ENCODE measurements around the gene TPO.

Gene TPO

DNA sequence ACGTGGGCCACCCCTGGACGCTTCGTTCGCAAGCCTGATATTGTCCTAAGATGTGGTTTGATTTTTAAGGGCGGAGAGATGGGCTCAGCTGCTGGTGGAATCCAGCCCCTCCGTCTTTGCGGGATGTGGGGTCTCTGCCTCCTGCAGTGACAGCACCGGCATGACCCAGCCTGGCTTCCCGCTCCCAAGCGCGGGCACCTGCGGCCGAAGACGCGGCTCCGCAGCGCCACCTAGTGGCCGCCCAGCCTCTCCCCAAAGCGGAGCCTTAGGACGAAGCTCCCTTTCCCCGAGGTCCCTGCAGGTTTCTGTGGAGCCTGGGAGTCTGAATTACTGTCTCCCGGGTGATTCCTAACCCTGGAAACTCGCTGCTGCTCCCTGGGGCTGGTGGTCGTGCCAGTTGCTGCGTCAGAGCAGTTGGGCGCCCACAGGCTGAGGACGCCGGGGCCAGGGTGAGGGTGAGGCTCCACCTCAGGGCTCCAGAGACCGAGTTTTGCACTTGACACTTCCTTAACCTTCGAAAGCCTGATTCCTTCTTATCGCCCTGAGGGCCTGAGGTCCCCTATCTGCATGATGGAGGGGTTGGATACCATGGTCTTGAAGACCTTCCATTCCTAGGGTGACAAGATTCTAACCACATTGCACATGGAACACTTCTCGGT lies 137.5 kb downstream of the TPO start:
- peaks cover 30% of the 10 kb centered on the region for H3K27me3 Mint-ChIP-seq (ENCODE audit: low read depth)
- no peaks in the 10 kb centered on the region for H3K36me3 Mint-ChIP-seq (ENCODE audit: low read depth)
- H3K4me3 Mint-ChIP-seq: no peak overlapping the region

GRCh38 chr2:1551905-1552304 lies 138.6 kb downstream of the TPO start:
- H3K9me3 Mint-ChIP-seq: no peaks in the 10 kb centered on the region

More for the DNA sequence above, 137.5 kb downstream of the TPO start:
- H3K9me3 Mint-ChIP-seq: no peaks in the 10 kb centered on the region
- TF ChIP-seq, protein P1, sequence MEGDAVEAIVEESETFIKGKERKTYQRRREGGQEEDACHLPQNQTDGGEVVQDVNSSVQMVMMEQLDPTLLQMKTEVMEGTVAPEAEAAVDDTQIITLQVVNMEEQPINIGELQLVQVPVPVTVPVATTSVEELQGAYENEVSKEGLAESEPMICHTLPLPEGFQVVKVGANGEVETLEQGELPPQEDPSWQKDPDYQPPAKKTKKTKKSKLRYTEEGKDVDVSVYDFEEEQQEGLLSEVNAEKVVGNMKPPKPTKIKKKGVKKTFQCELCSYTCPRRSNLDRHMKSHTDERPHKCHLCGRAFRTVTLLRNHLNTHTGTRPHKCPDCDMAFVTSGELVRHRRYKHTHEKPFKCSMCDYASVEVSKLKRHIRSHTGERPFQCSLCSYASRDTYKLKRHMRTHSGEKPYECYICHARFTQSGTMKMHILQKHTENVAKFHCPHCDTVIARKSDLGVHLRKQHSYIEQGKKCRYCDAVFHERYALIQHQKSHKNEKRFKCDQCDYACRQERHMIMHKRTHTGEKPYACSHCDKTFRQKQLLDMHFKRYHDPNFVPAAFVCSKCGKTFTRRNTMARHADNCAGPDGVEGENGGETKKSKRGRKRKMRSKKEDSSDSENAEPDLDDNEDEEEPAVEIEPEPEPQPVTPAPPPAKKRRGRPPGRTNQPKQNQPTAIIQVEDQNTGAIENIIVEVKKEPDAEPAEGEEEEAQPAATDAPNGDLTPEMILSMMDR (IDR thresholded peaks at IDR 0.05; ENCODE audit: unreplicated experiment in 3 of 3): peak; percentile 96 to 98 (median 97)
- H3K27ac Mint-ChIP-seq: no peak overlapping the region
- H3K4me1 Mint-ChIP-seq: peaks cover 23% of the 10 kb centered on the region

DNA sequence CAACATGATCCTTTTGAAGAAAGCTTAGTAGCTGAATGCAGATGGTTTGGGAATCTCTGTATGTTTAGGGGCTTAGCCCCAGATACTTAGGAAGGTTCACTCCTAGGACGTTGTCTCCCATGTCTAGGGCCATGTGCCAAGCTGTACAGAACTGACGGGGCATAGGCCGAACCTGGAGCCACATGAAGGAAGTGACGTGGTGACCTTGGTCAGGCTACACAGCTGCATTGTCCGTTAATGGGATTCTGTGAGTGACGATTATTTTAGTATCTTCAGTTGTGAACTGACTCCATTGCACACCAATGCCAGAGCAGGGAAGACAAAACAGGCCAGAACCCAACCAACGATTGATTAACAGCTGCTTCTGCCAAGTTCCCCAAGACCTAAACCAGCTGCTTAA lies 139.3 kb downstream of the TPO start:
- H3K27ac Mint-ChIP-seq: peak overlapping the region in 2 of 3 experiments; percentile 5 to 53
- H3K36me3 Mint-ChIP-seq (ENCODE audit: low read depth): no peaks in the 10 kb centered on the region
- peaks cover 18% of the 10 kb centered on the region for H3K4me1 Mint-ChIP-seq
- peaks cover 17% of the 10 kb centered on the region for H3K27me3 Mint-ChIP-seq (ENCODE audit: low read depth)
- TF ChIP-seq, protein P1 (IDR thresholded peaks at IDR 0.05; ENCODE audit: unreplicated experiment in 3 of 3): no peak
- no peak overlapping the region for H3K4me3 Mint-ChIP-seq
- no peaks in the 10 kb centered on the region for H3K9me3 Mint-ChIP-seq

More at GRCh38 chr2:1551905-1552304, 138.6 kb downstream of the TPO start:
- TF ChIP-seq, protein P1 (IDR thresholded peaks at IDR 0.05; ENCODE audit: unreplicated experiment in 3 of 3): no peak
- Mint-ChIP-seq H3K4me3 (no peak overlapping the region), H3K27ac (peak overlapping the region in 1 of 3 experiments; percentile 53), H3K27me3 (ENCODE audit: low read depth) (peaks cover 18% of the 10 kb centered on the region), H3K4me1 (peaks cover 18% of the 10 kb centered on the region), H3K36me3 (ENCODE audit: low read depth) (no peaks in the 10 kb centered on the region)

DNA sequence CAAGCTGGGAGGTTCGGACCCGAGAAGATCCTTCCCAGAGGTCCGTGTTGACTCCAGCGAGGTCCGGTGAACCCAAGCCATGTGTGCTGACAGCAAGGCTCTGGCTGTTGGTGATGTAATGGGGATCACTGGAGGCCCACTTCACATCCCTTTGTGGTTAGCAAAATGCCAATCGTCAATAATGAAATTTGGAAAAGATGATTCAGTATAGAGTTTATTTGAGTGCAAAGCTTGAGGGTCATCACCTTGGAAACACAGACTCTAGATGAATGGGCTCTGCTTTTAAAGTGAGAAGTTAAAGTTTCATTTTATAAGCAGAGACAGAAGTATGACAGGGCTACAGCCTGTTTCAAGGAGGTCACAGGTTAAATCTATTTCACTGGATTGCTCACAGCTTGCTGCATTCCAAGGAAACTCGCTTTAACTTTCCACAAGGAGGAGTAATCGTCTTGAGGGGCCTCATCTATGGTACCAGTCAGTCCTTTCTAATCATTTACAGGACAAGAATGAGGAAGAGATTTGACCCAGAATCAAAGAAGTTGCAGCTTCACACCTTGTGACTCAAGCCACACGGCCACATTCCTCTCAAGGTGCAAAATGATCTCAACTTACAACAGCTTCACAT lies 140.5 kb downstream of the TPO start:
- peaks cover 15% of the 10 kb centered on the region for H3K27me3 Mint-ChIP-seq (ENCODE audit: low read depth)
- H3K36me3 Mint-ChIP-seq (ENCODE audit: low read depth): no peaks in the 10 kb centered on the region
- H3K4me3 Mint-ChIP-seq: no peak overlapping the region
- peaks cover 18% of the 10 kb centered on the region for H3K4me1 Mint-ChIP-seq
- H3K9me3 Mint-ChIP-seq: no peaks in the 10 kb centered on the region
- H3K27ac Mint-ChIP-seq: peak overlapping the region; percentile 9 to 83 (median 10)
- TF ChIP-seq, protein P1 (IDR thresholded peaks at IDR 0.05; ENCODE audit: unreplicated experiment in 3 of 3): peak; percentile 35 to 50 (median 37)

GRCh38 chr2:1556286-1556685 lies 143.0 kb downstream of the TPO start:
- TF ChIP-seq, protein P1 (IDR thresholded peaks at IDR 0.05; ENCODE audit: unreplicated experiment in 3 of 3): no peak
- Mint-ChIP-seq H3K27me3 (ENCODE audit: low read depth) (peaks cover 8% of the 10 kb centered on the region), H3K9me3 (no peaks in the 10 kb centered on the region), H3K27ac (no peak overlapping the region), H3K4me1 (peaks cover 14% of the 10 kb centered on the region), H3K36me3 (ENCODE audit: low read depth) (no peaks in the 10 kb centered on the region), H3K4me3 (no peak overlapping the region)
